ENCODE data around the gene SNAPC4.

DNA sequence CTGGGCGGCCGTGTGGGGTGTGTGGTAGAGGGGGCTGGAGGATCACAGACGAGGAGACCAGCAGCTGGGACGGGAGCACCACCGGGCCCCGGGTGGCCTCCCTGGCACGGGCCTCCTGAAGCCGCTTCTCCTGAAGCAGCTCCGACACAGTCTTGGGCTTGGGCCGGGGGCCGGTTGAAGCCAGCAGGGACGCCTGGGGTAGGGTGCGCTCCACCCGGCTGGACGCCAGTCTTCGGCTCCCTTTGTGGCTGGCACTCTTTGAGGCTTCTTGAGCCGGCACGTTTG is 21.0 kb downstream of the SNAPC4 start:
- TF ChIP-seq POLR2AphosphoS2 (IDR thresholded peaks at IDR 0.05; ENCODE audit: low read length) (no peak), PBX2 (CRISPR knock-in tag; IDR thresholded peaks at IDR 0.05; ENCODE audit: low read depth) (no peak), PBX2 (tag; conservative IDR thresholded peaks at IDR 0.05; ENCODE audit: low read depth) (no peak), EZH2 (IDR thresholded peaks at IDR 0.05; ENCODE audit: borderline replicate concordance, low read depth, low read length) (no peak), GTF2F1 (IDR thresholded peaks at IDR 0.05; ENCODE audit: low read depth, low read length) (no peak), ZKSCAN1 (IDR thresholded peaks at IDR 0.05; ENCODE audit: low read depth, low read length) (no peak), MAZ (CRISPR knock-in tag; conservative IDR thresholded peaks at IDR 0.05 in 1 of 2, IDR thresholded peaks at IDR 0.05 in 1 of 2) (no peak), NFYB (IDR thresholded peaks at IDR 0.05; ENCODE audit: extremely low read depth, insufficient read length) (no peak), ZNF274 (IDR thresholded peaks at IDR 0.05; ENCODE audit: borderline replicate concordance, low read depth, low read length) (no peak), ZNF766 (CRISPR knock-in tag; conservative IDR thresholded peaks at IDR 0.05) (no peak), JUNB (CRISPR knock-in tag; conservative IDR thresholded peaks at IDR 0.05) (no peak), MYC (IDR thresholded peaks at IDR 0.05; ENCODE audit: low read depth, low read length) (no peak), MYC (CRISPR knock-in tag; IDR thresholded peaks at IDR 0.05; ENCODE audit: borderline replicate concordance, low read depth) (no peak), SMC3 (conservative IDR thresholded peaks at IDR 0.05; ENCODE audit: insufficient read depth, low read depth, low read length) (no peak)
- TF ChIP-seq, protein P1, sequence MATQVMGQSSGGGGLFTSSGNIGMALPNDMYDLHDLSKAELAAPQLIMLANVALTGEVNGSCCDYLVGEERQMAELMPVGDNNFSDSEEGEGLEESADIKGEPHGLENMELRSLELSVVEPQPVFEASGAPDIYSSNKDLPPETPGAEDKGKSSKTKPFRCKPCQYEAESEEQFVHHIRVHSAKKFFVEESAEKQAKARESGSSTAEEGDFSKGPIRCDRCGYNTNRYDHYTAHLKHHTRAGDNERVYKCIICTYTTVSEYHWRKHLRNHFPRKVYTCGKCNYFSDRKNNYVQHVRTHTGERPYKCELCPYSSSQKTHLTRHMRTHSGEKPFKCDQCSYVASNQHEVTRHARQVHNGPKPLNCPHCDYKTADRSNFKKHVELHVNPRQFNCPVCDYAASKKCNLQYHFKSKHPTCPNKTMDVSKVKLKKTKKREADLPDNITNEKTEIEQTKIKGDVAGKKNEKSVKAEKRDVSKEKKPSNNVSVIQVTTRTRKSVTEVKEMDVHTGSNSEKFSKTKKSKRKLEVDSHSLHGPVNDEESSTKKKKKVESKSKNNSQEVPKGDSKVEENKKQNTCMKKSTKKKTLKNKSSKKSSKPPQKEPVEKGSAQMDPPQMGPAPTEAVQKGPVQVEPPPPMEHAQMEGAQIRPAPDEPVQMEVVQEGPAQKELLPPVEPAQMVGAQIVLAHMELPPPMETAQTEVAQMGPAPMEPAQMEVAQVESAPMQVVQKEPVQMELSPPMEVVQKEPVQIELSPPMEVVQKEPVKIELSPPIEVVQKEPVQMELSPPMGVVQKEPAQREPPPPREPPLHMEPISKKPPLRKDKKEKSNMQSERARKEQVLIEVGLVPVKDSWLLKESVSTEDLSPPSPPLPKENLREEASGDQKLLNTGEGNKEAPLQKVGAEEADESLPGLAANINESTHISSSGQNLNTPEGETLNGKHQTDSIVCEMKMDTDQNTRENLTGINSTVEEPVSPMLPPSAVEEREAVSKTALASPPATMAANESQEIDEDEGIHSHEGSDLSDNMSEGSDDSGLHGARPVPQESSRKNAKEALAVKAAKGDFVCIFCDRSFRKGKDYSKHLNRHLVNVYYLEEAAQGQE (IDR thresholded peaks at IDR 0.05; ENCODE audit: borderline replicate concordance), result no peak
- TF ChIP-seq, protein P1 (CRISPR knock-in tag; IDR thresholded peaks at IDR 0.05; ENCODE audit: low read depth), result no peak
